ENCODE measurements around the gene ACTG1.

DNA sequence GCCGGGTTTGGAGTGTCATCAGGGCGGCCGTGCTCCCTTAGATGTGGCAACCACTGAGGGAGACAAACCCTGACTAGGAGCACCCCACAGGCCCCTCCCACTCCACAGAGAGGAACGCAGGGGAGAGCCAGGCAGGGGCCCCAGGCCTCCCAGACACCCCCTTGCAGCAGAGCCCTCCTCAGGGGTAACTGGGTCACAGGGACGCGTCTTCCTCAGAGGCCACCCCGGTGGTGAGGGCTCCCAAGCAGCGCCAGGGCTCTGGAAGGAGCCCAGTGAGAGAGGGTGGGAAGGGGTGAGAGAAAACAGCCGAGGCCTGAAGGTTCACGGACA lies 26.9 kb upstream of the ACTG1 start:
- TF ChIP-seq POLR2AphosphoS5 (IDR thresholded peaks at IDR 0.05) (no peak), EP300 (IDR thresholded peaks at IDR 0.05) (no peak)
- TF ChIP-seq, protein P1, sequence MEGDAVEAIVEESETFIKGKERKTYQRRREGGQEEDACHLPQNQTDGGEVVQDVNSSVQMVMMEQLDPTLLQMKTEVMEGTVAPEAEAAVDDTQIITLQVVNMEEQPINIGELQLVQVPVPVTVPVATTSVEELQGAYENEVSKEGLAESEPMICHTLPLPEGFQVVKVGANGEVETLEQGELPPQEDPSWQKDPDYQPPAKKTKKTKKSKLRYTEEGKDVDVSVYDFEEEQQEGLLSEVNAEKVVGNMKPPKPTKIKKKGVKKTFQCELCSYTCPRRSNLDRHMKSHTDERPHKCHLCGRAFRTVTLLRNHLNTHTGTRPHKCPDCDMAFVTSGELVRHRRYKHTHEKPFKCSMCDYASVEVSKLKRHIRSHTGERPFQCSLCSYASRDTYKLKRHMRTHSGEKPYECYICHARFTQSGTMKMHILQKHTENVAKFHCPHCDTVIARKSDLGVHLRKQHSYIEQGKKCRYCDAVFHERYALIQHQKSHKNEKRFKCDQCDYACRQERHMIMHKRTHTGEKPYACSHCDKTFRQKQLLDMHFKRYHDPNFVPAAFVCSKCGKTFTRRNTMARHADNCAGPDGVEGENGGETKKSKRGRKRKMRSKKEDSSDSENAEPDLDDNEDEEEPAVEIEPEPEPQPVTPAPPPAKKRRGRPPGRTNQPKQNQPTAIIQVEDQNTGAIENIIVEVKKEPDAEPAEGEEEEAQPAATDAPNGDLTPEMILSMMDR (IDR thresholded peaks at IDR 0.05) = no peak

Measured in esophagus muscularis mucosa (tissue), 4 donors.